Measurements from ENCODE around the gene ABCC10.
"Not testable (repeated sequence)": the region's sequence is repeated elsewhere in the genome, so short reads cannot be mapped to it uniquely, and the experiment has no call there.

ABCC10 gene

GRCh38 chr6:43447604-43448003 lies 20.3 kb downstream of the ABCC10 start:
- no peak for DNase-seq (ENCODE audit: low spot score)

- DNase-seq (ENCODE audit: low spot score), result no peak
These were observed 21.6 kb downstream of the ABCC10 start for GRCh38 chr6:43448916-43449315.

GRCh38 chr6:43450699-43451131 lies 23.4 kb downstream of the ABCC10 start:
- DNase-seq (ENCODE audit: low spot score), result no peak

GRCh38 chr6:43451348-43451747 lies 24.0 kb downstream of the ABCC10 start:
- no peak for DNase-seq (ENCODE audit: low spot score)

GRCh38 chr6:43451939-43452338 lies 24.6 kb downstream of the ABCC10 start:
- no peak for DNase-seq (ENCODE audit: low spot score)

GRCh38 chr6:43452896-43453295 lies 25.6 kb downstream of the ABCC10 start:
- DNase-seq (ENCODE audit: low spot score), result no peak

- DNase-seq (ENCODE audit: low spot score), result no peak
These were observed 26.5 kb downstream of the ABCC10 start for GRCh38 chr6:43453831-43454230.

GRCh38 chr6:43454290-43454695 lies 27.0 kb downstream of the ABCC10 start:
- DNase-seq (ENCODE audit: low spot score), result no peak

GRCh38 chr6:43454696-43455530 lies 27.6 kb downstream of the ABCC10 start:
- peak; percentile 79 for DNase-seq (ENCODE audit: low spot score)

GRCh38 chr6:43455531-43456428 lies 28.4 kb downstream of the ABCC10 start, which contains the start of gene DLK2:
DLK2 (minus strand) TSS chr6:43455548; CDS start chr6:43454825, 723 bp downstream.
- DNase-seq (ENCODE audit: low spot score), result no peak

- no peak for DNase-seq (ENCODE audit: low spot score)
These were observed 30.3 kb downstream of the ABCC10 start for GRCh38 chr6:43457643-43458042.

GRCh38 chr6:43458154-43458553 lies 30.8 kb downstream of the ABCC10 start:
- DNase-seq (ENCODE audit: low spot score), result not testable (repeated sequence)

GRCh38 chr6:43459535-43459934 lies 32.2 kb downstream of the ABCC10 start:
- DNase-seq (ENCODE audit: low spot score), result no peak

GRCh38 chr6:43460032-43460431 lies 32.7 kb downstream of the ABCC10 start:
- DNase-seq (ENCODE audit: low spot score), result no peak

- no peak for DNase-seq (ENCODE audit: low spot score)
These were observed 34.6 kb downstream of the ABCC10 start for GRCh38 chr6:43461936-43462335.

- DNase-seq (ENCODE audit: low spot score), result no peak
These were observed 37.0 kb downstream of the ABCC10 start for GRCh38 chr6:43464337-43464736.

GRCh38 chr6:43465948-43466347 lies 38.6 kb downstream of the ABCC10 start:
- no peak for DNase-seq (ENCODE audit: low spot score)

GRCh38 chr6:43467265-43467664 lies 39.9 kb downstream of the ABCC10 start:
- not testable (repeated sequence) for DNase-seq (ENCODE audit: low spot score)

- DNase-seq (ENCODE audit: low spot score), result no peak
These were observed 40.4 kb downstream of the ABCC10 start for GRCh38 chr6:43467752-43468151.

- no peak for DNase-seq (ENCODE audit: low spot score)
These were observed 40.9 kb downstream of the ABCC10 start for GRCh38 chr6:43468240-43468639.

- no peak for DNase-seq (ENCODE audit: low spot score)
These were observed 41.7 kb downstream of the ABCC10 start for GRCh38 chr6:43468748-43469681.

GRCh38 chr6:43469947-43470346 lies 42.6 kb downstream of the ABCC10 start:
- no peak for DNase-seq (ENCODE audit: low spot score)
